Endometrial microvascular endothelial cells (primary cell): ENCODE measurements around the gene PRKCE. TPM values are rescaled to one million over a fixed set of nuclear protein-coding genes. Genes with fewer than 3 reads are reported as not detected.

Experiments
- in situ Hi-C: cut with HindIII; loops from 2 replicates; pipeline ENCODE4 v1.10.0; 2017; ENCODE audit warnings: low sequenced_read_pairs, low pct_unique_long_range_greater_than_20kb; ENCODE audit errors: inconsistent ontology term
- total RNA-seq: library from RNA; depleted of rRNA; stranded (reverse); fragments of >200 nt; gene quantifications from one replicate; pipeline ENCODE4 v1.2.3, GENCODE V29; 2015; ENCODE audit errors: inconsistent ontology term

The PRKCE gene
- total RNA-seq, 1 donor from 2014 or later = 155 TPM

DNA sequence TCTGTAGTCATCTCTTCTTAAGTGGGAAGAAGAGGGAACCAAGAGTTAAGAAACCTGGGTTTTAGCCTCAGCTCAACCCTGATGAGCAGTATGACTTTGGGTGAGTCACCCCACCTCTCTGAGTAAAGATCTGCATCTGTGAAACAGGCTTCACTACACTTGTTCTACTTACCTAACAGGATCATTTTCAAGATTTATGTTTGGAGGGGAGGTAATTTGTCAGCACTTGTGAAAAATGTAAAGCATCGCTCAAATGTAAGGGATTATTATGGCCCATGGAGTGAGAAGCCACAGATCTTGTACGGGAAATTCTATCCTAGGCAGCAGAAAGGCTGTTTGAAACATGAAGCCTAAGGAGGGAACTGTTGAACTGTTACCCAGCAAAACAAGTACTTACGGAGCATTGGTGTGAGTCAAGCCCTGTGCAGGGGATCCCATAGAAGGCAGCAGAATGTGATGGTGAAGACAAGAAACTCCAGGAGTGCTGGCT, 160.6 kb downstream of the PRKCE start:
- in situ Hi-C loops = no loop called here

DNA sequence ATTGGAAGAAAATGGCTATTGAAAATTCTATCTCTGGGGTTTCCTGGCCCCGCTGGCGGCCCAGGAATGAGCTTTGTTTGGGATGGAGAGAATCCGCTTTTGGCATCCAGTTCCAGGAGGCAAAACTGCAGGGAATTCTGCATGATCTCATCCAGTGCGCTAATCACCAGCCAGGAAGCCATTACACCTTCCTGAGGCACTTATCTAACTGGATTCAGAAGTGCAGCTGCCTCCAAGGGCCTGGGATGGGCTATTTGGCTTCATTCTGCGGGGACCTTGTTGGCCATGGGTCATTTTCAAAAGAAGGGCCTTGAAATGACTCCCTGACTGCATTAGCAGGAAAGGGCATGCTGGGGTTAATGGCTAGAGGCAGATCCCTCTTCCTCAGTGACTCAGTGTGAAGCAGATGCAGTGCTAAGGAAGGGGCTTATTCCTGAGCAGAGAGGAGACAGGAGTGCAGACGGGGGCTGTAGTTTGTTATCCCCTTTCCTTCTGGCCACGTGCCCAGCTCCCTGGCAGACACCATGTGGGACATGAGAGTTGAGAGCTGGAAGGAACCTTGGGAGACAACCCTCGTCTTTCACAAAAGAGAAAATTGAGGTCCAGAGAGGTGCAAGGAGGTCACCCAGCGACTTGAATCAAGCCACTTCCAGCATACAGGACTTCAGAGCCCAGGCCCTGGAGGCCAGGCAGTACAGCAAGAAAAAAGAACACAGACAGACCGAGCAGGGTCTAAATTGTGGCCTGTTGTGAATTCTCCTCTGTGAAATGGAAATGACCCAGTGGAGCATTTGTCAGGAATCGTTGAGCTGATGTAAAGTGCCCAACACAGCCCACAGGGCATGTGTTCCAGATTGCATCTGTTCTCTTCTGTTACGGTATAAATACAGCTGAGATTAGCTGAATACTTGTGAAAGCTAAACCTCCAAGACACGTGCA, 161.8 kb downstream of the PRKCE start:
- in situ Hi-C loops = no loop called here

- in situ Hi-C loops = no loop called here
Observed at GRCh38 chr2:45814488-45814887, 163.0 kb downstream of the PRKCE start.

DNA sequence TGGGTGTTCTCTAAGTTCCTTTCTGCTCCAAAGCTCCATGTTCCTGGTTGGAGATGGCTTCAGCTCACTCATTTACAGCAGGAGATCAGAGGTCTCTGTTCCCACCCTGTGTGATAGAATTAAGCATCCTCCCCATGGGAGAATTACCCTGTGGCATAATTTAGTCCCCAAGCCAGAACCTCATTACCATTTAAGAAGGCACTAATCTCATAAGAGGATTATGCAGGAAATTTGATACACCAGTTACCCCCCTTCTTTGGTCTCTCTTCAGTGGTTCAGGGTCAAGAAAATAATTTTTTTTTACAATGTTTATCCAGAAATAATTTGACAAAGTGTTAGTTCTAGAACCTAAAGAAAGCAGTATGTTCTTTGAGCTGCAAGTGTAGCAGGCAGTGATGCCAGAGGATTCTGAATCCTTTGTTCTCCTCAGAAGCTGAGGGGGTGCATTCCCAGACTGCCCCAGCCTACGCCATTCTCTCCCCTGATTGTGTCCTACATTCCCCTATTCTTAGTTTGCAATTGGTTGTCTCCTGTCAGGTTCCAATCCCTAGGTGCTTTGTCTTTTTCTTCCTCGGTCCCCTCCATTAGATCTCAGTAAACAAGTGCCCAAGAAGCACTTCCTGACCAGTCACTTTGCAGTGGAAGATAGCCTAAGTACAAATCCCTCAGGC, 163.6 kb downstream of the PRKCE start:
- in situ Hi-C loops = no loop called here

GRCh38 chr2:45816272-45816671, 164.8 kb downstream of the PRKCE start:
- in situ Hi-C loops = no loop called here

GRCh38 chr2:45818591-45818990, 167.1 kb downstream of the PRKCE start:
- in situ Hi-C loops = no loop called here

GRCh38 chr2:45820048-45820447, 168.6 kb downstream of the PRKCE start:
- in situ Hi-C loops = no loop called here

- in situ Hi-C loops = no loop called here
Observed at GRCh38 chr2:45821558-45822271, 170.2 kb downstream of the PRKCE start.

DNA sequence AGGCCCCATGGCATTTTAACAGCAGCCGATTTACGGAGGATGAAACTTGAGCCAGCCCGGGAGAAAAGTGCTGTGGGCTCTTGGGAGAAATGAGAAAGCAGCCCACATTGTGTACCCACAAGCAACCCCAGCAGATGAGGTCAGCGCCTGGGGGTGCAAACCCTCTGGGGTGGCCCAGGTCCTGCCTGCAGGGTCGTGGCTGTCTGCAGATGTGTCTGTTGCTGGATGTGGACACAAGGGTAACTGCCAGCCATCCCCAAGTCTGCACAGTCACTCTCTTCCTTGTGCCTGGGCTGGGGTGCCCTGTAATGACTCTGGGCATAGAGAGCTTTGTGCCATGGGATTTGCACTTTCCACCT, 170.8 kb downstream of the PRKCE start:
- in situ Hi-C loops = no loop called here

DNA sequence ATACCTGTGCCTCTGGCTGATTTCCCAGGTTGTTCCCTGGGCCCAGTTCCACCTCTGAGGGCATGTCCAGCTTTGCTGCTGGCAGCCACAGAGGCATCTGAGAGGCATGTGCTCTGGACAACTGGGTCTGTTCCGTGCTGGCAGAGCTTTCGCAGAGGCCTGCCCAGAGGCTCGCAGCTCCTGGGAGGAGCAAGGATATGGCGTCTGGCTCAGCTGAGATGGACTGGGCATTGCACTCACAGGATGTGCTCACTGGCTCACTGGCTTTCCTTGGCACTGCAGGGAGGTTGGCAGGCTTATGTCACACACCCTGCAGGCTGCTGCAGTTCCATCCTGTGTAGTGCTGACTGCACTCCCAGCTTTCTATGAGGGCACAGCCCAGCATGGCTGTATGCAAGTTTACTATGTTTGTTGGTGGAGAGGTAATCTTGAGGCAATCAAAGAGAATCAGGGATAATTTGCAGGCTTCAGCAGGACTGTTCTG, 172.3 kb downstream of the PRKCE start:
- in situ Hi-C loops = no loop called here

DNA sequence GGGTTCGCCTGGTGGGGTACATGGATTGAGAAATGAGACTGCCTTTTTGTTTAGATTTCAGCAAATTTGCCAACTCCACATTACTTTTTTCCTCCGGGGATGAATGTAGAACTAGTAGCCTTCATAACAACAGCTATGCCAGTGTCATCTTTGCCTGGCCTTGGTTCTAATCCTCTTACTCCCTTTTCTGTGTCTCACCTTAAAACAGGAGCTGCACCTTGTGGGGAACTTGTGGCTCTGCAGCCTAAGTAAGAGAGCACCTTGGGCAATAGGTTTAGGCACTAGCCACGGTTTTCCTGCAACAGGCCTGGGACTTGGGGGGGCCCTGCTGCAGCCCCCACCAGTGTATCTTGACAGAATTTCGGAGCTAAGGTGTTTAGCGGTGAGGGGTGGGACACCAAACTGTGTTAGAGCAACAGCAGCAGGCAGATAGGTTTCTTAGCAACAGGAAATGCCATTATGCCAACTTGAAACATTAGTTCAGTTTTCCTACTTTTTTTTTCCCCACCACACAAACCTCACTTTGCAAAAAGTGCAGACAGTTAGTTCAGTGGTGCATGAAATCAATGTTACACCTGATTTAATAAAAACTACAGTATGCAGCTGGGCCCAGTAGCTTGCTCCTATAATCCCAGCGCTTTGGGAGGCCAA, 173.7 kb downstream of the PRKCE start:
- in situ Hi-C loops = no loop called here

DNA sequence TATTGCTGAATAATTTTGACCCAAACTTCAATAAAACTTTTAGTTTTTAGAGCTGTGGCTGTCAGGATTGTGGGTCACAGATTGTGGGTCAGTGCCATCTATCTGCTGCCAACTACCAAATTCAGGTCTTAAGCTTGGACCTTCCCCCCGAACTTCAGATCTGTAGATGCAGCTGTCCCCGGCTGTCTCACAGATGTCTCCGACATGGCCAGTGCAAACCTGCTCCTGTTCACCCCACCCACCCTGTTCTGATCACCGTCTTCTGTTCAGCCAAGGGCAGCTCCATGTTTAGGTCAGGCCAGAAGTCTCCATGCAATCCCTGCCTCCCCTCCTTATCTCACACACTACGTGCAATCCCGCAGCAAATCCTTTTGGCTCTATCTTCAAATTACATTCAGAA, 175.0 kb downstream of the PRKCE start:
- in situ Hi-C loops = no loop called here

GRCh38 chr2:45826884-45827635, 175.6 kb downstream of the PRKCE start:
- in situ Hi-C loops = no loop called here

DNA sequence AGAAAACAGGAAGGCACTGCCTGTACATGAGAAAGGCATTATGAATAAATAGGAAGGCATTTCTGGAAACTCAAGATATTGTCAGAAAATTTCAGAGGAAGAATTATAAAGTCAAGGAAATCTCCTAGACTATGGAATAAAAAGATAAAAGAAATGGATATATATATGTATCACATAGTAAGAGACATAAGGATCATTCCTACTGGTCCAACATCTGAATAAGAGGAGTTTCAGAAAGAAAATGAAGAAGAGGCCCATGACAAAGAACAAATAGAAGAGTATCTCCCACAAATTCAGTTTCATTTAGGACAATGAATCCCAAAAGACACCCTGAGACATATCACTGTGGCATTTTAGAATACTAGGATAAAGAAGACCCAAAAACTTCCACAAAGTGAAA, 178.8 kb downstream of the PRKCE start:
- in situ Hi-C loops = no loop called here

DNA sequence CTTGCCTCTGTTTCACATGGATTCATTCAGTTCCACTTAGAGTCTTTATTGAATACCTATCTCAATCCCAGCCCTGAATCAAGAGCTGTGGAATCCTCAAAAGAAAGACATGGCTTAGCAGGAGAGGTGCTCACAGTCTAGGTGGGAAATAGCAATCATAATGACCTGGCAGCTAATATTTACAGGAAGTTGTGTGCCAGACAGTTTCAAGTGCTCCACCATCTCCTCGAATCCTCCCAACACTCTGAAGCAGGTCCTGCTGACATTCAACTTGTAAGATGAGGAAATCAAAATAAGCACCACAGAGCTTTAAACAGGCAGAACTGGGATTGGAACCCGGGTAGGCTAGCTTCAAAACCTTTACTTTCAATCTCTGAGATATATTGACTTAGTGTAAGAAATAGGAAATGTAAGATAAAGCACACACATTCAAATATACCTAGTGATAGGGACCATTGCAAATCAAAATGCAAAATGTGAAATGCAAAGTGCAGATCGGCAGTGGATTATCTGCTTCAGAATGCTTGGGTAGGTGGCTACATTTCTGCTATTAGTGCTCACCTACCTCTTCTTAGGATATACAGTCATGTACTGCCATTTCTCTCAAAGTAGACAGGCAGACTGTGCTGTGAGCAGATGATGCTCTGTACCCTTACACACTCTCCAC, 182.0 kb downstream of the PRKCE start:
- in situ Hi-C loops = no loop called here

DNA sequence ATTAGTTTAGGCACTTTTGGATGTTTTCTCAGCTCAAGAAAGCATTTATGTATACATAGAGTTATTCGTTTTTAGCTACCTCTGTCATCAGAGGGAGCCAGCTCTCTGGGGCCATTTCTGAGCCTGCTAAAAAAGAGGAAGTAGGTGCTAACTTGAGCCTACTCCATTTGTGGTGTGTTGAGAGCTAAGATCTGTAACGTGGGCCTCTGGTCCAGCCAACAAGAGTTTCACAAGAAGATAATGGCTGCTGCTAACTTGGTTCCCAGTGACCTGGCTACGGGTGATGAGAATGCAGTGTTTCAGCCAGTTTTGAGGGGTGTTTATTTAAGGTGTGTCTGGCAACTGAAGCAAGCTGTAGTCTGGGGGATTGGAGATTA, 182.5 kb downstream of the PRKCE start:
- in situ Hi-C loops = no loop called here

DNA sequence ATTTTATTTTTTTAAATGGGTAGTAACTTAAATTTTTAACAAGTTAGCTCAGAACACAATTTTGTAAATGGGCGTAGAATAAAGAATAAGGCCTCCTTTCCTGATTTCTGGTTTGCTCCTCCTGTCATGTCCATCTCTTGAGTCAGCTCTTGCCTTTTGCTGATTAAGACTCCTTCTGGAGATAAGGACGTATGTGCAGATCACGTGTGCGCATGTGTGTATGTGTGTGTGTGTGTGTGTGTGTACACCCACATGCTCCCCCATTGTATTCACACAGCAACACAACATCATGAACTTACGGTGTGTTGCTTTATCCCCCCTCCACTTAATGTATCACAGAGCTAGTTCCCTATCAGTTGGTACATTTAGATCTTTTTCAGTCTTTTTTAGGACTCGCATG, 182.9 kb downstream of the PRKCE start:
- in situ Hi-C loops = no loop called here

DNA sequence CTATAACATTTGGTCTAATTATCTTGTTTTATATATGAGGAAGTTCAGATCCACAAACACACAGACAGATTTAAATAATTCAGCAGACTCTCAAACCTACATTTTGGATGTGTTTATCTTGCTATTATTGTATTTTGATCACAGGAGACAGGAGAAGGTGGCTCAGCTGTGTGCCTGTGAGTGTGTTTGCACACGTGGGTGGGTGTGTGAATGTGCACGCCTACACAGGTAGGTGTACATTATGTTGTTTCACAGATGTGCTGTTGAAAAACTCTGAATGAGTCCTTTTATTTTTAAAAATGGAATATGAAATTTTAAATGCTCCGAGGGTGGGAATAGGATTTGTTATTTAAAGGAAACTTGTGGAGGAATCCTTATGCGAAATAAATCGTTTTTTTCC, 183.4 kb downstream of the PRKCE start:
- in situ Hi-C loops = no loop called here
